ENCODE results near the gene WNK1.

DNA sequence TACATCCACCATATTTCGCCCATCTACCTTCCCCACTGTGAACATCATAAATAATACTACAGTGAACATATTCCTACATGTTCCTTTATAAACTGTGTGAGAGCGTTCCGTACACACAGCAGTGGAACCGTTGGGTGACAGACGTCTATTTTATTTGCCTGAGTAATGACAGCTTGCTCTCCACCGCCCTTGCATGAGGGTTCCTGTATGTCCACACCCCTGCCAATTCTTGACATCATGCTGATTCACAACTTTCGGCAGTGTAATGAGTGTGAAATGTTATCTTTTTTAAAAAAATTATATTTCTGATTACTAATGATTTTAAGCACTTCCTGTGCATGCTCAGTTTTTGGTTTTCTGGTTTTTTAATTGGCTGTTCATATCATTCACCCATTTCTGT is 201.4 kb downstream of the WNK1 start:
- TF ChIP-seq, protein P1, sequence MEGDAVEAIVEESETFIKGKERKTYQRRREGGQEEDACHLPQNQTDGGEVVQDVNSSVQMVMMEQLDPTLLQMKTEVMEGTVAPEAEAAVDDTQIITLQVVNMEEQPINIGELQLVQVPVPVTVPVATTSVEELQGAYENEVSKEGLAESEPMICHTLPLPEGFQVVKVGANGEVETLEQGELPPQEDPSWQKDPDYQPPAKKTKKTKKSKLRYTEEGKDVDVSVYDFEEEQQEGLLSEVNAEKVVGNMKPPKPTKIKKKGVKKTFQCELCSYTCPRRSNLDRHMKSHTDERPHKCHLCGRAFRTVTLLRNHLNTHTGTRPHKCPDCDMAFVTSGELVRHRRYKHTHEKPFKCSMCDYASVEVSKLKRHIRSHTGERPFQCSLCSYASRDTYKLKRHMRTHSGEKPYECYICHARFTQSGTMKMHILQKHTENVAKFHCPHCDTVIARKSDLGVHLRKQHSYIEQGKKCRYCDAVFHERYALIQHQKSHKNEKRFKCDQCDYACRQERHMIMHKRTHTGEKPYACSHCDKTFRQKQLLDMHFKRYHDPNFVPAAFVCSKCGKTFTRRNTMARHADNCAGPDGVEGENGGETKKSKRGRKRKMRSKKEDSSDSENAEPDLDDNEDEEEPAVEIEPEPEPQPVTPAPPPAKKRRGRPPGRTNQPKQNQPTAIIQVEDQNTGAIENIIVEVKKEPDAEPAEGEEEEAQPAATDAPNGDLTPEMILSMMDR (IDR thresholded peaks at IDR 0.05) = no peak
- TF ChIP-seq POLR2A (IDR thresholded peaks at IDR 0.05) = no peak

Data from adrenal gland (tissue), 5 donors.